HG03139 (cell line): ENCODE results near the gene FASTKD2.
A peak's percentile ranks its signal among the peaks of the same experiment; 100 is the strongest.
"Not testable (repeated sequence)": the region's sequence is repeated elsewhere in the genome, so short reads cannot be mapped to it uniquely, and the experiment has no call there.

Source experiments
- ATAC-seq: cut with Tn5 transposase; IDR thresholded peaks from one replicate; pipeline ENCODE4 v1.9.1; 2021; ENCODE audit not compliant: unreplicated experiment

The FASTKD2 gene

DNA sequence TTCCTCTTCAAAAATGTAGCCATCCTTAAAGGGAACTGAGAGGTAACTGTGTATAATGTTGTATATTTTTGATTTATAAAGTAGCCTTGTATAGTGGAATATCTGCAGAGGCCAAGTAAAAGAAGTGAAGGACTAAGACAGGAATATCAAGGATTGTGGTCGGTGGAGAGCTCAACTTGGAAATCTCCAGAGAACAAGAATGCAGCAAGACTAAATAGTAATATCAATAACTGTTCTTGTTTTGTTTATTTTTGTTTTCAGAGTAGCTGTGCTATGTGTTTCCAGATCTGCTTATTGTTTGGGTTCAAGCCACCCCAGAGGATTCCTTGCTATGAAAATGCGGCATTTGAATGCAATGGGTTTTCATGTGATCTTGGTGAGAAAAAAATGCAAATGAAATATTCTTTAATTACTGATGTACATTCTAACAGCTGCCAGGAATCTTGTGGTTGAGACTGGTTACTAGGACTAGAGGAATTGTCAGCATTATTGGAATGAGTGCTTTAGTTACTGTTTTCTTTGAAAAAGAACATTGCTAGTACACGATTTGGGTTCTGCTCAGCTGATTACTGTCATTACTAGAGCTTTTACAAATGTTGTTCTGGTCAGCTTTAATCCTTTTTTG, 25.0 kb downstream of the FASTKD2 start:
- ATAC-seq: no peak

DNA sequence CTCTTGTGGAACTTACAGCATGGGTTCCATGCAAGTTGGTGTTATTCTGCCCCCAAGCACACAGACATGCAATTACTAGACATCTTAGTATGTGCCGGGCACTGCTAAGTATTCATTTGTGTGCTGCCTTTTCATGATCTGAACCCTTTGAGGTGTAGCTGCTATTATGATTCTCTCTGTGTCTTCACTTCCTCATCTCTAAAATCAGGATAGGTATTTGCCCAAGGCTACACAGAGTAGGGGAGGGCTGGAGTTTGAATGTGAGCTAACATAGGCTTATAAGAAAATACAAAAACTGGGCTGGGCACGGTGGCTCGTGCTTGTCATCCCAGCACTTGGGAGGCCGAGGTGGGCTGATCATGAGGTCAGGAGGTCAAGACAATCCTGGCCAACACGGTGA, 27.2 kb downstream of the FASTKD2 start:
- ATAC-seq: no peak

DNA sequence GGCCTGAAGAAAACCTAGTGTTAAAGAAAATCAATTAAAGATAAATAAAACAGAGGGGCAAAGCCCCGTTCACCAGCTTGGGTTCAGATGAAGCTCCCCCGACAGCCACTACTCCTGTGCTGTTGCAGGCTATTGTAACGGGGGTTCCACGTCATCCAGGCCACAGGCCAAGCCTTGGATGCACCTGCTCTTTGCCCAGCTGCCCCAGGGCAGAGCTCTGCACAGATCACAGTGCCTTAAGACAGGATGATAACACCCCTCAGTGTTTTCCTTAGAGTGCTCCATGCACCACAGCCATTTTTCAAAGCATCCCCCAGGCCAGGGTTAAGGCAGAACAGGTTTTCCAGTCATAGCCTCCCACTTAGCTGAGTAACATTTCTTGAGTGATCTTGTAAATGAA, 32.0 kb downstream of the FASTKD2 start:
- ATAC-seq: no peak

DNA sequence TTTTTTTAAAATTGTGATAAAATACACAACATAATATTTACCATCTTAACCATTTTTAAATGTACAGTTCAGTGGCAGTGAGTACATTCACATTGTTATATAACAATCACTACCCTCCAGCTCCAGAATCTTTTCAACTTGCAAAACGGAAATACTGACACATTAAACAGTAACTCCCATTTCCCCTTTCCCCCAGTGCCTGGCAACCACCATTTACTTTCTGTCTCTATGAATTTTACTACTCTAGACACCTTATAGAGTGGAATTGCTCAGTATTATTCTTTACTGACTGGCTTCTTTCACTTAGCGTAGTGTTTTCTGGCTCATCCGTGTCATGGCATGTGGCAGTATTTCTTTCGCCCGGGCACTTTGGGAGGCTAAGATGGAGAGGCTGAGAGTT, 32.6 kb downstream of the FASTKD2 start:
- peak; percentile 59 for ATAC-seq

DNA sequence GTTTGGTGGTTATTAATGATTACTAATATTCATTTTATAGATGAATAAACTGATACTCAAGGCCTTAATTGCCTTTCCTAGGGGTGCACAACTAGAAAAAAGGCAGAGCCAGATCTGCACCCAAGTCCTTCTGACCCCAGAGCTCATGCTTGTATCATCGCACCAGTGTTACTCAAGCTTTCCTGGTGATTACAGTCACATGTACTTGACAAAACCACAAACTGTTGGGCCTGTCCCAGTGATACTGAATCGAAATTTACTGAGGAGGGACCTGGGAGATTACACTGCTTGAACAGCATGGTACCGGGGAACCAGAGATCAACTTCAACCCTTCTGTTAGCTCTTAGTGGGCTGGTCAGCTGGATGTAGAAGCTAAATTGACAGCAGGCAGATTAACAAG, 33.7 kb downstream of the FASTKD2 start:
- ATAC-seq: no peak

DNA sequence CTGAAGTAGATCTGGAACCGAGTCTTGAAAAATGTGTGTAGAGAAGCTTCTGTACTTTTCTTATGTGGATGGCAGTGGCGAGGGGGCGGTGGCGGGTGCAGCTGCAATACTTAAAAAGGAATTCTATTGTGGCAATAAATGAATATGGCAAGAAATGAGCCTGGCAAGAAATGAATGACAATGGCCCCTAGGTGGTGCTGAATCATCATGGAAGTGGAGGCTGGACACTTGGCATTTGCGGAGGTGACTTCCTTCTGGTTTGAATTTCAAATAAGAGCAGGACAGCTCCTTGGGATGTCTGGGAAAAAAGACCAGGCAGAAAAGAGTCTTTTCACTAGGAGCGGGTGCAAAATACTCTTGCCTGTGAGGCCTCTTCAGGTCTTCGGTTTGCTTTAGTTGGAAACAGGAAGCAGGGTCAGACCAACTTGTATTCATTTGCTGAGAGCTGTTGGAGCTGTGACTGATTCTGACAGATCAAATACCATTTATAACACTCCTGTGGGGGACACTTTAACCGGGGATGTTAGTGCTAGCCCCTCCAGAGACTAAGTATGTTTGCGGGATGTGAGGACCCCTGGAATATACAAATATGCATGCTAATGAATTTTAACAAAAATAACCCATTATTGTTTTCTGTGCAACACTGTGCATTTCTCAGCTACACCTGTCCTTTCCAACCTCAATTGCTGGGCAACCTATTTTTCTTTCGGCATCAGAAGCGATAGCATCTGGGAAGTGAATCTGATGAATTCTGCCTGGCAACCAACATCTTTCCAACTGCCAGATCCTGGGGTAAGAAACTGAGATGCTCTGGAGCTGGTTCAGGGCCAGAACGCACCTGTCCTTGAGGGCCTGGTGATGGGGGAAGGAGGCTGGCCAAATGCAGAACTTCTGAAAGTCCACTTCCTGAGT, 35.4 kb downstream of the FASTKD2 start:
- peak; percentile 48 for ATAC-seq

DNA sequence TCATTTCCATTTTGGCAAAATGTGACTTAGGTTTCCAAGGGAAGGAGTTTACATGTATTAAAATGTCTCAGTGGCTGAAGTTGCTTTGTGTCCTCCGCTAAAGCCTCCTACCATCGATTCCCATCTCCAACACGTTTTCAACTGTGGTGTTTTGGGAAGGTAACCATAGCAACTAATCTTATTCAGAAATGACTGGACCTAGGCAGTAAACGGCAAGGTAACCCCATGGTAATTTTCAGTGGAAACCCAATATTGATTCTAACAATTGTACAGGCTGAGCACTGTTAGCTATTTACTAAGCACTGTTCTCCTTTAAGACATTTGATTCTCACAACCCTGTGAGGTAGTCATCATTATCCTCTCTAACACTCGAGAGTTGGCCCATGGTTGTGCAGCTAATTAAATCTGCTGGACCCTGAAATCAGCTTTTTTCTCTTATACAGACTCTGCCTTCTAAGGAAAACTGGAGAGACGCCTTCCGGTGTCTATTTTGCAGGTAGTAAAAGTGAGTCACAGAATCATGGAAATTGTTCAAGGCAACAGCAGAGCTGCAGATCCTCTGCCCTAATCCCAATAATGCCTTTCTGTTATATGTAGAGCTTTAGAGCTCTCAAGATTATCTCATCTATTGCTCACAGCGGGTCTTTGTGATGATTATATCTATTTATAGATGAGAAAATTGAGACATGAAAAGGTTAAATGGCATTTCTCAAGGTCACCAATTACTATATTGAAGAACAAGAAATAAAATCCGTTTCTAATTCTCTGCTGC, 36.2 kb downstream of the FASTKD2 start:
- no peak for ATAC-seq

DNA sequence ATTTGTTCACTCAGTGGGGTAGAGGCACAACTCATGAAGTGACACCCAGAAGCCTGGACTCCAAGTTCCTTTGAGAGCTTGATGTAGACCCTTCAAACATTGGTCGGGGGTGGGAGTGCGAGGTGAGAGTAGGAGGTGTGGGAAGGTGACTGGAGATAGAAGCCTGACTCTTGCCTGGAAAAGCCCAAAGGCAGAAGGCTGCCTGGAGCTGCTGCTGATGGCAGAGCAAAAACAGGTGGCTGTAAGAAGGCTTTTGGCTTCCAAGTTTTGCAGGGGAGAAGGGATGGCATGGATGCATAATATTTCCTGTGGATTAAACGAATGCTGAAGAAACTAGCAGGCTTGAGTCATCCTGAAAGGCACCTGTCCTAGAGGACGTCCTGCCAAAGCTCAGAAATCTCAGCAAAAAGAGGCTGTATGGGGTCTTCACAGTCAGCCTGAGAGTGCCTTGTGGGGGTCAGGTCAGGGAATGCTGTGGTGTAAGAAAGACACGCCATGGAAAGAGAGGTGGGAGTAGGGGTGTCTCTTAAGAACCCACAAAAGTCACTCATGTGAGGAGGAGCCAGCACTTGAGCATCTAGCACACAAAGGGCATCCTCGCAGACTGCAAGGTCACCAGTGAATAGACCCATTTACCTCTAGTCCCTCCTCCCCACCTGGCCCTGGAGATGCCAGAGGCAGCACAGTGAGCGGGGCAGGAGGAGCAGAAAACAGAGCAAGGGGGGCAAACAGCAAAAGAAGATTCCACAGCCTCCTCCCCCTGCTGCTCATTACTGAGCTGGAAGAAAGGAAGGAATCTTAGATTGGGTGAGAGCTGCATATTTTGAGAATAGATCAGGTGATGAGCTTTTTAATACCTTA, 37.5 kb downstream of the FASTKD2 start:
- ATAC-seq: no peak

DNA sequence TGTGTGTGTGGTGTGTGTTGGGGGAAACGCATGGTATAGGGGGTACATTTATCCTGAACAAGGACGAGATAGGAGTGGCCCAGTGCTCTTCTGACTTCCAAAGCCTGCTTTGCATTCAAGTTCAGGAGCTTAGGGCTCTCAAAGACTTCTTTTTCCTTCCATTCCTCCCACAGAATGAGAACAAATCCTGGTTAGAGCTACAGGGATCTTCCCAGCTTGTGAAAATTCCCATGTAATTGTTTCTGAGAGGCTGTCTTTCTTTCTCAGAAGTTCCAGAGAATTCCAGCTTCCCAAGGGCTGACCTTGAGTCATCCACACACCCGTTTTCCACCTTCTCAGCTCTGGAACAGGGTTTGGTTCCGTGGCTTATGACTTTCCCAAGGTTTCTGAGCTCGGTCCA, 38.9 kb downstream of the FASTKD2 start:
- ATAC-seq: no peak

DNA sequence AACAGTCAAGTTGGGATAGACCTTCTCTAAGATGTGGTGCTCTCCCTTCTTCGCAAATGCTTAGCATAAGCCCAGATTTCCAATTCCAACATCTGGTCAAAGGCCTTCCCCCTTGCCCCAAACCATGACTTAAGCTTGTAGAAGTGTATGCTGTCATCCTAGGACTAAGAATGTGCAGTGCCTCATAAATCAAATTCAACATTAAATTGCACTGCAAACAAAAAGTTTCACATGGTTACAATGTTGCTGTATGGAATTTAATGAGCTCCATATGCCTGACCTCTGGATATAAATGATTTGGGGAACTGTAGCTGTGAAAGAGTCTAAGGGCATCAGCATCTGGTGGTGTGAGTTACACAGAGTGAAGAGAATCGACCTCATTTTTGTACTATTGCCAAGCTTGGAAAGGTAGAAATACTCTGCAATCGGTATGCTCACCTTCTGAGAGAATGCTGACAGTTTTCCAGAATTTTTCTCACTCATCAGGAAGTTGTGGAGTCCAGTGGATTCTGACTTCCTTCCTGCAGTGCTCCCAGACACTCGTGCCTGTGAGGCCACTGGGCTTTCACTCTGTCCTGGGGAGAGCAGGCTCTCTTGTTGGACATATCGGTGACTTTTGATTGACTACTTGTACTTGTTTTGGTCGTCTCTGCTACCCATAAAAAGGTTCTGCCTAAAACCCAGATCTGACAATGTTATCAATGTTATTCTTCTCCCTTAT, 40.6 kb downstream of the FASTKD2 start:
- ATAC-seq: no peak

DNA sequence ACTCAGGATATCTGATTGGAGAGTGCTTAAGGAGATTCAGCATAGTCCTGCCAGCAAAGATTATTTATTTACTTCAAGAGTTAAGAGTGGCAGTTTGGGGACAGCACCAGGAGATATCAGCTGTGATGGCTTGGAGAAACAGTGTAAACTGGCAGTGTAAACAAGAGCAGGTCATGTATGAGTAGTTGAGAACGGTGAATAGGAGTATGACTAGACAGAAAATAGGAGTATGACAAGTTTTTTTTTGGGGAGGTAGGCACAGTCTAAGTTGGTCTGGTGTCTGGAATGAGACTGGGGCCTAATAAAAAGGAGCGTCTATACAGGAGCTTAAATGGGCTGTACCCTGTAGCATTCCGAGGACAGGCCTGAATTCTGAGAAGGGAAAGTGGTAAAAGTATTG, 42.2 kb downstream of the FASTKD2 start:
- ATAC-seq: not testable (repeated sequence)

DNA sequence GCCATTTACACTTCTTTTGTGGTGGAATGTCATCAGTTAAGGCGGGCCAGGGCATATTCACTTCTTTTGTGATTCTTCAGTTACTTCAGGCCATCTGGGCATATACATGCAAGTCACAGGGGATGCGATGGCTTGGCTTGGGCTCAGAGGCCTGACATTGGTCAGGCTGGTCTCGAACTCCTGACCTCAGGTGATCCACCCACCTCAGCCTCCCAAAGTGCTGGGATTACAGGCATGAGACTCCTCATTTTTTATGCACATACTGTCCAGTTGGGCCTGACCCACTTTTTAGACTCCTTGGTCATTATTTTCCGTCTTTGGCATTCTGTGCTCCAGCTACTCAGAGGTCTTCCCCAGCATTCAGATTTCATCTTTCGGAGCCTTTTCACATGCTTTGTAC, 47.1 kb downstream of the FASTKD2 start:
- not testable (repeated sequence) for ATAC-seq

DNA sequence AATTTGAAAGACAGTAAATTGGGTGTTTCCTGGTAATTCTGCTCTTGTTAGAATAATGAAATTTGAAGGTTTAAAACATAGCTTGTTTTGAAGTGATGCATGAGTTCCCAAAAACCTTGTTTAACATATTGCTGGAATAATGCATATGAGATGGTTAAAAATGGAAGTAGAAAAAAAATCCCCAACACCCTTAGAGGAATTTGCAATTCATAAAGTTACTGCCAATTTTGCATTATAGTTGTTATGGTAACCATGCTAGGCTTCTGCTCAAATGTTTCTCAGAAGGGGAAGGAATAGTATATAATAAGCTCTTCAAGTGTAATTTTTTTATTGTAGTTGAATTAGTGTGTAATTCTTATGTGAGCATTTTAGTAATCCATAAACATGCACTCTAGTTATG, 49.1 kb downstream of the FASTKD2 start:
- ATAC-seq: no peak

DNA sequence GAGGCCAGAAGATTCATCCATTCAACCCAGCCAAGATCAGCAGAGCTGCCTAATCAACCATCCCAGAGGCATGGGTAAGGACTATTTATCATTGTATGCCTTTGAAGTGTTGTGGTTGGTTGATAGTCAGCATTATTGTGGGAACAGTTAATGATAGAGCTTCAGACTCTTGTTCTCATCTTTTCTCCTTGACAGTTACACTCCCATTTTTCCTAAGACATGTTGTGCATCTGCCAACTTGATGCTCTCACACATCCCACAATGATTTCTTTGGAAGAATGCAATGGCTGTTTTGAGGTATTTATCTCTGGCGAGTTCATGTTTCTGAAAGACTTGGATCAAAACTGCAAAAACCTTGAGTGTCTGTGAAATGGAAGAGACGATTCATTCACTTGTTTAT, 55.4 kb downstream of the FASTKD2 start:
- ATAC-seq: no peak

DNA sequence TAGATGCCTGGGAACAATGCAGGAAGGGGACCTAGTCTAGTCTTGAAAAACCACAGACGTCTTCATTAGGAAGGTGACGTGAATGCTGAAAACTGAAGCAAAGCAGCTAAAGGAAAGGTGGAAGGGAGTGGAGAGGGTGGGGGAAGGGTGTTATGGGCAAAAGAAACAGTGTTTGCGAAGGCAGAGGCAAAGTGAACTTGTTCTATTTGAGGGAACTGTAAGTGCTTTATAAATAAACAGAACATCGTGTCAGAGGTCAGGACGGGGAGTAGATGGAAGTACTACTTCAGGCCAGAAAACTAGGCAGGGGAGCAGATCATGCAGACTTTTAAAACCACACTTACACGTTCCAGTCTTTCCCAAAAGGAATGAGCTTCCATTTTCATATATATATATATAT, 57.8 kb downstream of the FASTKD2 start:
- no peak for ATAC-seq

DNA sequence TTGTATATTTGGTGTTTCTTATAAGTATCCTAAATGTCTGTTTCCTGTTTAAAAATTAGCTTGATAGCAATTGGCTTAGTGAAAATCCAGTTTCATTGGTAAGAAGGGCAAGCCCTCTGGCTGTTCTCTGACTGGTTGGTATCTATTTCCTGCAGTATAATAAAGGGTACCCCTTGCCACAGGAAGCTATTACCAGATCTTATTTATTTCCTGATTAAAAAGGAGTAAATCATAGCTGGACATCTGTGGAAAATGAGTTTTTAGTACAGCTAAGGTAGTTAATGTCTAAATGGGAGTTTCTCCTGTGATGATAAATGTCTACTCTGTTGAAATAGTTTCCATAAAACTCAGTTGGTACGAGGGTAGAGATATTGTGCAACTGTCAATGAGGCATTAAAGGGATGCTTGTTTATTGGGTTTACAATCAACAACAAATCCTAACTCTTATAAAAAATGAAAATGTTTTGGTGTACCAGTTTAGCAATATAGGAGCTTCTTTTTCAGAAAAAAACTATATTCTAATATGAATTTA, 58.7 kb downstream of the FASTKD2 start:
- no peak for ATAC-seq

DNA sequence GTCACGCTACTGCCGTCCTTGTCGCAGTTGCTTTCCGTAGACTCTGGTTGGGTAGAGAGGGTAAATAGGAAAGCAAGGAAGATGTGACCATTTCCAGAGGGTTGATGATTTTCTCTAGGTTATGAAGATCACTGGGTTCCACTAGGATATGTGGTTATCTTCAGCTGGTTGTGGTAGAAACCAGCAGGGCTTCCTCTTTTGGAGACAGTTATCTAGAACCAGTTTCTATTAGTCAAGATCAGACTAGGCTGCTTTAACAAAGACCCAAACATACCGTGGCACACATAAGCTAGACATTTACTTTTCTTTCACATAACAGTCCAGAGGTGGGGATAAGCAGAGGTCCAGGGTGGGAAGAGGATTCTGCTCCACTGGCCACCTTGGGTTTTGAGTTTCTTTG, 59.6 kb downstream of the FASTKD2 start:
- ATAC-seq: no peak

DNA sequence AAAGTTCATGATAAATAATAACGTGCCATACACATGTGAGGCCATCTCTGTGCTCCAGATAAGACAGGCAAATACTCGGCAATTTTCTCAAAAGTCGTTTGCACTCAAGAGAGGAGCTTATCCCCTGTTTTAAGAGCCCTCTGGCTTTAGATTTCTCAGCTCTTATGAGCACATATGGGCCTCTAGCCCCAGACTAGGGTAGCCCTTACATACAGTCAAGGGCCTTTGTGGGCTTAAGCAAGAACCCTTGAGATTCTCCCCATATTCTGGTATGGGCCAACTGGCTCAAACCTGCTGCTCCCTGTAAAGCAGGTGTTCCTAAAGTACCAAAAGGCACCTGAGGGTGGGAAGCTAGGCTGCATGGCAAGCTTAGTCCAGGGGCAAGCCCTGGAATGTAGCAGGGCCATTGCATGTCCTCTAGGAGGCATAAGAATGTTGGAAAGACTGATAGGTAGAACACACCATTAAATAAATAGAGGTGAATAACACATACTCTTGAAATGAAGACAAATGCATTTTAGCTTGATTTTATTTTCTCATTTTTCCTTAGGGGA, 66.1 kb downstream of the FASTKD2 start:
- no peak for ATAC-seq

DNA sequence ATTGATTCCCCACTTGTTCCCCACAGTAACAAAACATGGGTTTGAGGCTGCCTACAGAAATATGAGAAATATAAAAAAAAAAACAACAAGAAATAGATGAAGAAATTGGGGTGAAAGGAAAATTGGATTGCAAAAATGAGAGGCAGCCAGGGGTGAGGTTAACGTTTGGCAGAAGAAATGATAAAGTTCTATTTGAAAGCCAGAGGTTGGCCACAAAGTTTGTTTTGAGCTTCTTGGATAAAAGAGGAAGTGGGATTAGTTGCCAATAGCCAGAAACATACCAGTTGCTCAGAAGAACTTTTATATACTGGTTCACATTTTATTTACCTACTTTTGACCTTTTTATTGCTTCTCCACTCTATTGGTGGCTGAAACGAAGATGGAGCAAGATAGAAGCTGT, 67.5 kb downstream of the FASTKD2 start:
- no peak for ATAC-seq

DNA sequence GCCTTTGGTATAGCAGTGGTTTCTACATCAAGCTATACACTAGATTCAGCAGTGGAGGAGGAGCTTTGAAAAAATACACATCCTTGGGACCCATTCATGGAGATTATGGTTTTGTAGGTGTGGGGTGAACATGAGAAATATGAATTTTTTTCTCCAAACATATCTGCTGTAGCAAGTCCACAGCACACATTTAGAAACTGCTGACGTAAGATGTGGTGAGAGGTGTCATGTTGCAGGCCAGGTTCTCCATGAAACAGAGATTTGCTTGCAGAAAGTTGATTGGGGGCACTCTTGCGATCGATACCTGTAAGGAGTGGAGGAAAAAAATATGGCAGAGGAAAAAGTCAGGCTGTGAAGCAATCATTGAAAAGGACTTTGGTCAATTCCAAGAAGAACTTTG, 67.9 kb downstream of the FASTKD2 start:
- ATAC-seq: no peak
